H9 (cell line): ENCODE results near the gene GRAP2. TPM values are rescaled to one million over a fixed set of nuclear protein-coding genes. Genes with fewer than 3 reads are reported as not detected.

ENCODE experiments used
- DNase-seq: peaks from one replicate; pipeline ENCODE4 v3.0.0-alpha.2; 2017
- H2AFZ ChIP-seq: one replicate; pipeline ENCODE4 v1.6.1; 2013; ENCODE audit warnings: mild to moderate bottlenecking, low read length, control low read depth, moderate library complexity
- H2AK5ac ChIP-seq: 2 replicates; pipeline ENCODE4 v1.6.1; 2013; ENCODE audit warnings: low read length, control low read depth, mixed read lengths; ENCODE audit not compliant: insufficient read length
- H2BK120ac ChIP-seq: one replicate; pipeline ENCODE4 v1.6.1; 2013; ENCODE audit warnings: low read depth, mild to moderate bottlenecking, low read length, control low read depth, inconsistent platforms; ENCODE audit not compliant: poor library complexity, severe bottlenecking
- H2BK12ac ChIP-seq: 2 replicates; pipeline ENCODE4 v1.6.1; 2013; ENCODE audit warnings: low read length, control low read depth, mixed read lengths, low read depth; ENCODE audit not compliant: insufficient read length
- H2BK15ac ChIP-seq: 2 replicates; pipeline ENCODE4 v1.6.1; 2013; ENCODE audit warnings: low read depth, low read length, control low read depth
- H2BK20ac ChIP-seq: one replicate; pipeline ENCODE4 v1.6.1; 2013; ENCODE audit warnings: low read depth, mild to moderate bottlenecking, low read length, control low read depth, inconsistent platforms; ENCODE audit not compliant: poor library complexity, severe bottlenecking
- H2BK5ac ChIP-seq: 2 replicates; pipeline ENCODE4 v1.6.1; 2013; ENCODE audit warnings: low read length, control low read depth, mixed read lengths; ENCODE audit not compliant: insufficient read length
- H3K14ac ChIP-seq: 2 replicates; pipeline ENCODE4 v1.6.1; 2013; ENCODE audit warnings: low read length, control low read depth; ENCODE audit not compliant: insufficient read depth
- H3K18ac ChIP-seq: 2 replicates; pipeline ENCODE4 v1.6.1; 2013; ENCODE audit warnings: low read depth, mild to moderate bottlenecking, mixed read lengths, low read length, control low read depth; ENCODE audit not compliant: insufficient read length
- H3K23ac ChIP-seq: 2 replicates; pipeline ENCODE4 v1.6.1; 2013; ENCODE audit warnings: low read length, control low read depth, mixed read lengths, low read depth; ENCODE audit not compliant: insufficient read length
- H3K23me2 ChIP-seq: 2 replicates; pipeline ENCODE4 v1.6.1; 2013; ENCODE audit warnings: low read depth, mild to moderate bottlenecking, mixed read lengths, low read length, control low read depth; ENCODE audit not compliant: insufficient read length, poor library complexity, severe bottlenecking
- H3K27ac ChIP-seq: 2 replicates; pipeline ENCODE4 v1.5.1; 2013; ENCODE audit warnings: low read length, control low read depth, mixed read lengths, low read depth; ENCODE audit not compliant: insufficient read length
- H3K27me3 ChIP-seq: 2 replicates; pipeline ENCODE4 v1.6.1; 2013; ENCODE audit warnings: low read length, control low read depth, inconsistent platforms; ENCODE audit not compliant: insufficient read depth
- H3K4ac ChIP-seq: 2 replicates; pipeline ENCODE4 v1.6.1; 2013; ENCODE audit warnings: low read depth, mild to moderate bottlenecking, control low read depth, inconsistent platforms, low read length, moderate library complexity
- H3K4me1 ChIP-seq: 2 replicates; pipeline ENCODE4 v1.6.1; 2013; ENCODE audit warnings: low read length, control low read depth, inconsistent platforms; ENCODE audit not compliant: insufficient read depth
- H3K4me2 ChIP-seq: 2 replicates; pipeline ENCODE4 v1.6.1; 2013; ENCODE audit warnings: low read length, control low read depth, mixed read lengths; ENCODE audit not compliant: insufficient read length, insufficient read depth
- H3K56ac ChIP-seq: 2 replicates; pipeline ENCODE4 v1.6.1; 2013; ENCODE audit warnings: low read depth, mild to moderate bottlenecking, mixed read lengths, low read length, control low read depth; ENCODE audit not compliant: insufficient read length
- H3K79me1 ChIP-seq: 2 replicates; pipeline ENCODE4 v1.6.1; 2013; ENCODE audit warnings: low read depth, mild to moderate bottlenecking, moderate library complexity, low read length, control low read depth, inconsistent platforms; ENCODE audit not compliant: insufficient read depth, poor library complexity, severe bottlenecking
- H3K79me2 ChIP-seq: 2 replicates; pipeline ENCODE4 v1.6.1; 2013; ENCODE audit warnings: low read length, control low read depth, inconsistent platforms; ENCODE audit not compliant: insufficient read depth
- H3K9ac ChIP-seq: 2 replicates; pipeline ENCODE4 v1.6.1; 2013; ENCODE audit warnings: low read length, control low read depth, mixed read lengths; ENCODE audit not compliant: insufficient read length; ENCODE audit errors: extremely low read depth
- H3K9me3 ChIP-seq: one replicate; pipeline ENCODE4 v1.6.1; 2013; ENCODE audit warnings: low read depth, low read length, inconsistent platforms; ENCODE audit not compliant: control insufficient read depth
- H3T11ph ChIP-seq: one replicate; pipeline ENCODE4 v1.6.1; 2013; ENCODE audit warnings: mild to moderate bottlenecking, low read length, control low read depth, inconsistent platforms
- H4K20me1 ChIP-seq: one replicate; pipeline ENCODE4 v1.6.1; 2013; ENCODE audit not compliant: control insufficient read depth, insufficient read length, insufficient read depth
- H4K5ac ChIP-seq: 2 replicates; pipeline ENCODE4 v1.6.1; 2013; ENCODE audit warnings: low read depth, mild to moderate bottlenecking, mixed read lengths, low read length, control low read depth; ENCODE audit not compliant: insufficient read length
- H4K8ac ChIP-seq: replicated peaks from 2 replicates; pipeline ENCODE4 v1.6.1; 2013; ENCODE audit warnings: low read length, control low read depth, mixed read lengths, low read depth; ENCODE audit not compliant: insufficient read length
- H4K91ac ChIP-seq: 2 replicates; pipeline ENCODE4 v1.6.1; 2013; ENCODE audit warnings: low read depth, mild to moderate bottlenecking, moderate library complexity, mixed read lengths, low read length, control low read depth; ENCODE audit not compliant: insufficient read length
- H3K27ac Mint-ChIP-seq, 3 experiments: 2 replicates in 2 of 3; 3 replicates in 1 of 3; pipeline ENCODE4 v1.8.0; 2020 to 2021; ENCODE audit warnings: mixed read lengths in 3 of 3, mild to moderate bottlenecking in 1 of 3, moderate library complexity in 1 of 3
- H3K27me3 Mint-ChIP-seq: 2 replicates; pipeline ENCODE4 v1.8.0; 2021; ENCODE audit warnings: low read depth, mild to moderate bottlenecking, moderate library complexity, mixed read lengths
- H3K36me3 Mint-ChIP-seq, 3 experiments: 2 replicates in 2 of 3; 3 replicates in 1 of 3; pipeline ENCODE4 v1.8.0; 2020 to 2021; ENCODE audit warnings: low read depth in 3 of 3, mixed read lengths in 3 of 3; ENCODE audit not compliant: insufficient read depth in 1 of 3
- H3K4me1 Mint-ChIP-seq, 2 experiments: 2 replicates each; pipeline ENCODE4 v1.8.0; 2020; ENCODE audit warnings: mixed read lengths in 2 of 2
- H3K4me3 Mint-ChIP-seq, 2 experiments: 2 replicates in 1 of 2; 3 replicates in 1 of 2; pipeline ENCODE4 v1.8.0; 2020 to 2021; ENCODE audit warnings: mild to moderate bottlenecking in 2 of 2, mixed read lengths in 2 of 2, moderate library complexity in 1 of 2
- H3K9me3 Mint-ChIP-seq, 2 experiments: 2 replicates in 1 of 2; 3 replicates in 1 of 2; pipeline ENCODE4 v1.8.0; 2020; ENCODE audit warnings: mild to moderate bottlenecking in 2 of 2, mixed read lengths in 2 of 2, moderate library complexity in 1 of 2
- WGBS: extraction: QIAGEN DNeasy Blood & Tissue Kit; methylation state at CpG from one replicate; pipeline ENCODE4 v1.1.7; 2013; ENCODE audit warnings: missing lambda C conversion rate, low lambda C conversion rate, mixed read lengths; ENCODE audit not compliant: insufficient read length; ENCODE audit errors: extremely low coverage; 5-methylcytosine and 5-hydroxymethylcytosine counted together
- total RNA-seq: library from RNA; stranded (reverse); gene quantifications from 2 replicates; pipeline ENCODE4 v1.2.1, GENCODE V29; 2021
- TF ChIP-seq, protein P1 (sequence below): fragments of 200-600 bp; sonication (generic); conservative IDR thresholded peaks from 3 replicates; pipeline ENCODE4 v1.8.0; 2021; ENCODE audit warnings: antibody characterized with exemption, mild to moderate bottlenecking

The GRAP2 gene
- total RNA-seq, 1 experiment from 2014 or later: not detected

DNA sequence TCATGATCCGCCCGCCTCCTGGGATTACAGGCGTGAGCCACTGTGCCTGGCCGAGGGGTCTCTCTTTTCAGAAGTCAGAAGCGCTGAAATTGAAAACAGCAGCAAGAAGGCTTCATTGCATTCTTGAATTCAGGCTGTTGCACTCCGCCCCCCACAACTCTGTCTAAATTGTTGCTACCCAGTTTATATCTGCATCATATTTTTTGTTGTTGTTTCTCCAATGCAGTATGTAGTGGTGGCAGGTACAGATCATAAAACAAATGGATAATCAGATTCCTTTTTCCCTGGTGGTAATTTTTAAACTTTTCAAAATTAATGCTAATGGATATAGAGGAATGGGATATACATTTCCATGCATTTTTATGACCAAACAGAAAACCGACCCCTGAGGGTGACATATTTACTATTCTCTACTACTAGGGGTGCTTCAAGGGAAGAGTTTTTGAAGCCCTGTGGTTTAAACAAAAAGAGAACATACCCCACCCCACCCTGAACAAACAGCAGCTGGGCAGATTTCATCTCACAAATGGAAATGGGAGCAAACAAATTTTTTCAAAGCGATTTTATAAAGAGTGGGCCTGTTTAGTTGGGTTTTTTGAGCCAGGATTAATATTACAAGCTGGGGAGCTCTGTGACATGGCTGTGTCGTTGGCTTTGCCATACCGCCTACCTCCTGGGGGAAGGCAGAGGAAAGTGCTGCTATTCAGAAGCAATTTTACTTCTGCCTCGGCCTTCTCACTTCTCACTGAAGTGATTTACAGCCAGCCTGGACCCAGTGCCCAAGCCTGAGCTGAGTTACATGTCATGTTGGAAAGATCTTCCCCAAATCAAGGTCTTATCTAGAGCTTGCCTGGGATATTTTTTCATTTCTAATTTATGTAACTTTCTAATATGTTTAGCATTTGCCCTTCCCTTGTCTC, 43.3 kb downstream of the GRAP2 start:
- H4K8ac ChIP-seq: no peak overlapping the region
- no peak overlapping the region for H3K4me2 ChIP-seq
- H3K27ac Mint-ChIP-seq: peak overlapping the region; percentile 11 to 41 (median 15); a peak in 2 of 7 replicates
- H3T11ph ChIP-seq: no peak overlapping the region
- no peaks in the 10 kb centered on the region for H3K9me3 Mint-ChIP-seq
- H4K20me1 ChIP-seq: no peaks in the 10 kb centered on the region
- H2BK15ac ChIP-seq: no peak overlapping the region
- H3K56ac ChIP-seq: no peak overlapping the region
- no peak for DNase-seq
- no peaks in the 10 kb centered on the region for H3K79me1 ChIP-seq
- no peak overlapping the region for H3K27ac ChIP-seq
- peak overlapping the region in 1 of 2 experiments; percentile 13; a peak in 2 of 5 replicates for H3K4me3 Mint-ChIP-seq
- no CpG with 5 or more reads among the region's 11 CpGs for WGBS
- H2BK20ac ChIP-seq: no peak overlapping the region
- no peak overlapping the region for H3K14ac ChIP-seq
- H2AFZ ChIP-seq: no peak overlapping the region
- H3K18ac ChIP-seq: no peak overlapping the region
- H3K23ac ChIP-seq: no peak overlapping the region
- H2BK5ac ChIP-seq: no peak overlapping the region
- no peaks in the 10 kb centered on the region for H3K9me3 ChIP-seq
- H3K9ac ChIP-seq: no peak overlapping the region
- no peak overlapping the region for H2BK120ac ChIP-seq
- peaks cover 20% of the 10 kb centered on the region for H3K4me1 ChIP-seq
- TF ChIP-seq, protein P1, sequence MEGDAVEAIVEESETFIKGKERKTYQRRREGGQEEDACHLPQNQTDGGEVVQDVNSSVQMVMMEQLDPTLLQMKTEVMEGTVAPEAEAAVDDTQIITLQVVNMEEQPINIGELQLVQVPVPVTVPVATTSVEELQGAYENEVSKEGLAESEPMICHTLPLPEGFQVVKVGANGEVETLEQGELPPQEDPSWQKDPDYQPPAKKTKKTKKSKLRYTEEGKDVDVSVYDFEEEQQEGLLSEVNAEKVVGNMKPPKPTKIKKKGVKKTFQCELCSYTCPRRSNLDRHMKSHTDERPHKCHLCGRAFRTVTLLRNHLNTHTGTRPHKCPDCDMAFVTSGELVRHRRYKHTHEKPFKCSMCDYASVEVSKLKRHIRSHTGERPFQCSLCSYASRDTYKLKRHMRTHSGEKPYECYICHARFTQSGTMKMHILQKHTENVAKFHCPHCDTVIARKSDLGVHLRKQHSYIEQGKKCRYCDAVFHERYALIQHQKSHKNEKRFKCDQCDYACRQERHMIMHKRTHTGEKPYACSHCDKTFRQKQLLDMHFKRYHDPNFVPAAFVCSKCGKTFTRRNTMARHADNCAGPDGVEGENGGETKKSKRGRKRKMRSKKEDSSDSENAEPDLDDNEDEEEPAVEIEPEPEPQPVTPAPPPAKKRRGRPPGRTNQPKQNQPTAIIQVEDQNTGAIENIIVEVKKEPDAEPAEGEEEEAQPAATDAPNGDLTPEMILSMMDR: no peak
- no peaks in the 10 kb centered on the region for H3K36me3 Mint-ChIP-seq
- H3K4ac ChIP-seq: no peak overlapping the region
- H2BK12ac ChIP-seq: no peak overlapping the region
- H4K5ac ChIP-seq: no peak overlapping the region
- H3K27me3 Mint-ChIP-seq: no peaks in the 10 kb centered on the region
- peaks cover 56 to 71% of the 10 kb centered on the region in 2 experiments for H3K4me1 Mint-ChIP-seq
- no peak overlapping the region for H2AK5ac ChIP-seq
- no peaks in the 10 kb centered on the region for H3K79me2 ChIP-seq
- no peak overlapping the region for H4K91ac ChIP-seq
- no peaks in the 10 kb centered on the region for H3K27me3 ChIP-seq
- no peaks in the 10 kb centered on the region for H3K23me2 ChIP-seq
